Measurements from ENCODE around the gene CDCA3. TPM values are rescaled to one million over a fixed set of nuclear protein-coding genes. Genes with fewer than 3 reads are reported as not detected.
"Not testable (repeated sequence)": the region's sequence is repeated elsewhere in the genome, so short reads cannot be mapped to it uniquely, and the experiment has no call there.

Gene CDCA3
- total and polyA plus RNA-seq, 3 donors from 2014 or later, result 27.5 to 81.7 (median 43.5) TPM

- no peak for TF ChIP-seq POLR2A (IDR thresholded peaks at IDR 0.05)
- no peaks in the 10 kb centered on the region for H3K27me3 ChIP-seq
Observed at GRCh38 chr12:6888360-6888759, 37.3 kb upstream of the CDCA3 start.

GRCh38 chr12:6887460-6887859 is 36.4 kb upstream of the CDCA3 start:
- Histone ChIP-seq H3K4me3 (no peak overlapping the region), H3K36me3 (ENCODE audit: low read depth, missing control alignments) (no peaks in the 10 kb centered on the region), H3K4me1 (no peaks in the 10 kb centered on the region), H3K27ac (no peak overlapping the region), H3K9me3 (no peaks in the 10 kb centered on the region), H3K27me3 (no peaks in the 10 kb centered on the region)
- DNase-seq, result no peak
- WGBS, 2 donors, result 86 to 88% methylated on average over 8 of the region's 8 CpGs
- intact Hi-C loops (cut with DNase I; ENCODE audit: low total_unique reads), result no loop called here
- no peak for TF ChIP-seq POLR2A (IDR thresholded peaks at IDR 0.05)
- TF ChIP-seq CTCF (IDR thresholded peaks at IDR 0.05), result no peak

More at GRCh38 chr12:6888360-6888759, 37.3 kb upstream of the CDCA3 start:
- no peak for DNase-seq
- H3K27ac ChIP-seq, result no peak overlapping the region
- H3K4me3 ChIP-seq, result no peak overlapping the region
- no peaks in the 10 kb centered on the region for H3K9me3 ChIP-seq
- H3K4me1 ChIP-seq, result no peaks in the 10 kb centered on the region
- 82 to 89% methylated on average over 1 to 2 of the region's 2 CpGs for WGBS, 2 donors
- no peaks in the 10 kb centered on the region for H3K36me3 ChIP-seq (ENCODE audit: low read depth, missing control alignments)
- intact Hi-C loops (cut with DNase I; ENCODE audit: low total_unique reads), result no loop called here

- H3K36me3 ChIP-seq (ENCODE audit: low read depth, missing control alignments); H3K9me3 ChIP-seq; H3K4me3 ChIP-seq; H3K4me1 ChIP-seq; DNase-seq; H3K27me3 ChIP-seq; H3K27ac ChIP-seq; intact Hi-C loops (cut with DNase I; ENCODE audit: low total_unique reads): not testable (repeated sequence)
- 83% methylated on average over 11 to 12 of the region's 15 CpGs for WGBS, 2 donors
Observed at GRCh38 chr12:6886206-6886999, 35.3 kb upstream of the CDCA3 start.

GRCh38 chr12:6884539-6884938 is 33.5 kb upstream of the CDCA3 start:
- Histone ChIP-seq H3K9me3 (no peaks in the 10 kb centered on the region), H3K27ac (no peak overlapping the region), H3K36me3 (ENCODE audit: low read depth, missing control alignments) (no peaks in the 10 kb centered on the region), H3K4me3 (no peak overlapping the region), H3K27me3 (no peaks in the 10 kb centered on the region), H3K4me1 (no peaks in the 10 kb centered on the region)
- intact Hi-C loops (cut with DNase I; ENCODE audit: low total_unique reads), result no loop called here
- no peak for DNase-seq
- TF ChIP-seq POLR2A (IDR thresholded peaks at IDR 0.05) (no peak), CTCF (IDR thresholded peaks at IDR 0.05) (no peak)
- 79 to 80% methylated on average over 19 to 22 of the region's 22 CpGs for WGBS, 2 donors

- WGBS, 2 donors, result 91 to 94% methylated on average over 9 to 11 of the region's 11 CpGs
- intact Hi-C loops (cut with DNase I; ENCODE audit: low total_unique reads), result no loop called here
- no peaks in the 10 kb centered on the region for H3K27me3 ChIP-seq
- H3K9me3 ChIP-seq, result no peaks in the 10 kb centered on the region
- no peak for DNase-seq
- no peak for TF ChIP-seq CTCF (IDR thresholded peaks at IDR 0.05)
- TF ChIP-seq POLR2A (IDR thresholded peaks at IDR 0.05), result no peak
- H3K4me1 ChIP-seq, result no peaks in the 10 kb centered on the region
- no peaks in the 10 kb centered on the region for H3K36me3 ChIP-seq (ENCODE audit: low read depth, missing control alignments)
- no peak overlapping the region for H3K27ac ChIP-seq
- no peak overlapping the region for H3K4me3 ChIP-seq
Observed at GRCh38 chr12:6883683-6884082, 32.6 kb upstream of the CDCA3 start.

GRCh38 chr12:6883252-6883651 is 32.2 kb upstream of the CDCA3 start:
- TF ChIP-seq CTCF (IDR thresholded peaks at IDR 0.05), result no peak
- TF ChIP-seq POLR2A (IDR thresholded peaks at IDR 0.05), result no peak
- Histone ChIP-seq H3K36me3 (ENCODE audit: low read depth, missing control alignments) (no peaks in the 10 kb centered on the region), H3K4me1 (no peaks in the 10 kb centered on the region), H3K4me3 (no peak overlapping the region), H3K27me3 (no peaks in the 10 kb centered on the region), H3K9me3 (no peaks in the 10 kb centered on the region), H3K27ac (no peak overlapping the region)
- WGBS, 2 donors, result 93 to 94% methylated on average over 5 of the region's 5 CpGs
- intact Hi-C loops (cut with DNase I; ENCODE audit: low total_unique reads), result no loop called here
- no peak for DNase-seq

GRCh38 chr12:6879824-6880223 is 28.7 kb upstream of the CDCA3 start:
- H3K27ac ChIP-seq; H3K4me3 ChIP-seq; H3K4me1 ChIP-seq; H3K9me3 ChIP-seq; intact Hi-C loops (cut with DNase I; ENCODE audit: low total_unique reads); DNase-seq; H3K27me3 ChIP-seq; H3K36me3 ChIP-seq (ENCODE audit: low read depth, missing control alignments): not testable (repeated sequence)
- WGBS, 2 donors, result 86 to 97% methylated on average over 11 of the region's 11 CpGs

- intact Hi-C loops (cut with DNase I; ENCODE audit: low total_unique reads), result not testable (repeated sequence)
- H3K4me1 ChIP-seq, result peaks cover 27% of the 10 kb centered on the region
- 30 to 39% methylated on average over 9 of the region's 9 CpGs for WGBS, 2 donors
Observed at GRCh38 chr12:6874015-6874368, 22.9 kb upstream of the CDCA3 start.

More at GRCh38 chr12:6874015-6874368, 22.9 kb upstream of the CDCA3 start:
- Histone ChIP-seq H3K4me3 (peak overlapping the region; percentile 77 to 86), H3K27ac (peak overlapping the region; percentile 42 to 81)
- not testable (repeated sequence) for H3K36me3 ChIP-seq (ENCODE audit: low read depth, missing control alignments); H3K9me3 ChIP-seq; DNase-seq; H3K27me3 ChIP-seq
